Endothelial cell of umbilical vein (primary cell): ENCODE data around the gene SMAD6. TPM values are rescaled to one million over a fixed set of nuclear protein-coding genes. Genes with fewer than 3 reads are reported as not detected.

Experiments
- BruUV-seq: library from RNA; stranded (reverse); fragments of 400-500 nt; replicated peaks from 2 replicates; lab custom pipeline; 2021; lab: Mats Ljungman, UMichigan
- CTCF ChIA-PET: fragments of 300-600, 350-600 bp; sonication (Branson Sonifier 250); formaldehyde crosslinking; loops from one replicate; lab custom pipeline; 2021; ENCODE audit warnings: antibody characterized with exemption, inconsistent platforms; lab: Charles Lee
- POLR2A ChIA-PET: fragments of 300-600, 350-600 bp; sonication (Branson Sonifier 250); formaldehyde crosslinking; loops from one replicate; lab custom pipeline; 2021; ENCODE audit warnings: antibody characterized with exemption, inconsistent platforms; lab: Charles Lee
- DNase-seq: peaks from one replicate; pipeline ENCODE4 v3.0.0-alpha.2; 2011; ENCODE audit warnings: low read depth, low spot score
- FAIRE-seq: peaks from 2 replicates; lab custom pipeline; 2011; peaks lifted over from hg19 to GRCh38; lab: Jason Lieb, UNC
- H2AFZ ChIP-seq: 2 replicates; pipeline ENCODE4 v1.6.0; 2012; ENCODE audit warnings: low read depth, low read length, control low read depth, inconsistent platforms
- H3K27ac ChIP-seq: 2 replicates; pipeline ENCODE4 v1.5.1; 2011; ENCODE audit warnings: low read depth, mild to moderate bottlenecking, control low read depth, low read length, moderate library complexity; ENCODE audit not compliant: insufficient read depth
- H3K27me3 ChIP-seq, 2 experiments: 2 replicates each; pipeline versions ENCODE4 v1.6.0 to v1.6.1; 2011; ENCODE audit warnings: low read length in 2 of 2, mixed read lengths in 1 of 2; ENCODE audit not compliant: control insufficient read depth in 2 of 2, insufficient read depth in 2 of 2
- H3K36me3 ChIP-seq, 2 experiments: 2 replicates in 1 of 2; 3 replicates in 1 of 2; pipeline ENCODE4 v1.5.1; 2011; ENCODE audit warnings: low read length in 2 of 2, mild to moderate bottlenecking in 1 of 2, moderate library complexity in 1 of 2; ENCODE audit not compliant: control insufficient read depth in 2 of 2, insufficient read depth in 2 of 2; ENCODE audit errors: extremely low read depth in 1 of 2
- H3K4me1 ChIP-seq: 3 replicates; pipeline ENCODE4 v1.5.1; 2011; ENCODE audit warnings: mild to moderate bottlenecking, low read length; ENCODE audit not compliant: control insufficient read depth, insufficient read depth; ENCODE audit errors: extremely low read depth
- H3K4me2 ChIP-seq: 2 replicates; pipeline ENCODE4 v1.6.1; 2011; ENCODE audit warnings: low read length, control low read depth, mixed read lengths; ENCODE audit not compliant: insufficient read depth
- H3K4me3 ChIP-seq, 3 experiments: fragments of 200-600 bp in 1 of 3; sonication (generic), shearing (Covaris generic) in 1 of 3; replicated peaks in 1 of 3; 2 replicates each; pipeline ENCODE4 v1.5.1; 2011 to 2016; ENCODE audit warnings: control low read depth in 3 of 3, low read length in 3 of 3, mild to moderate bottlenecking in 2 of 3, inconsistent platforms in 1 of 3, low read depth in 1 of 3, moderate library complexity in 1 of 3; ENCODE audit not compliant: insufficient read depth in 1 of 3
- H3K79me2 ChIP-seq: 2 replicates; pipeline ENCODE4 v1.6.0; 2012; ENCODE audit warnings: low read length, inconsistent platforms; ENCODE audit not compliant: control insufficient read depth, insufficient read depth
- H3K9ac ChIP-seq: replicated peaks from 2 replicates; pipeline ENCODE3; 2011; ENCODE audit warnings: low read length, control low read depth; ENCODE audit not compliant: insufficient read depth; ENCODE audit errors: extremely low read depth
- H3K9me1 ChIP-seq: replicated peaks from 3 replicates; pipeline ENCODE4 v1.6.0; 2011; ENCODE audit warnings: mild to moderate bottlenecking, low read length; ENCODE audit not compliant: control insufficient read depth, insufficient read depth; ENCODE audit errors: extremely low read depth
- H3K9me3 ChIP-seq: replicated peaks from 2 replicates; pipeline ENCODE4 v1.5.1; 2012; ENCODE audit warnings: low read length, inconsistent platforms; ENCODE audit not compliant: control insufficient read depth, insufficient read depth
- H4K20me1 ChIP-seq: replicated peaks from 2 replicates; pipeline ENCODE3; 2011; ENCODE audit warnings: mild to moderate bottlenecking, low read length; ENCODE audit not compliant: control insufficient read depth, insufficient read depth; ENCODE audit errors: extremely low read depth
- EZH2 ChIP-seq: IDR thresholded peaks from 2 replicates; pipeline ENCODE4 v1.6.1; 2012; ENCODE audit warnings: borderline replicate concordance, low read depth, mild to moderate bottlenecking, moderate library complexity, low read length, inconsistent platforms; ENCODE audit not compliant: severe bottlenecking
- FOS ChIP-seq: IDR thresholded peaks from 2 replicates; pipeline ENCODE4 v1.6.1; 2011; ENCODE audit warnings: mild to moderate bottlenecking, low read length, moderate library complexity, borderline replicate concordance; ENCODE audit not compliant: insufficient read depth
- GATA2 ChIP-seq: IDR thresholded peaks from 2 replicates; pipeline ENCODE4 v1.7.0; 2011; ENCODE audit warnings: low read depth, mild to moderate bottlenecking, moderate library complexity, mixed read lengths, low read length; ENCODE audit not compliant: insufficient read length, insufficient read depth
- JUN ChIP-seq: IDR thresholded peaks from 2 replicates; pipeline ENCODE4 v1.6.1; 2011; ENCODE audit warnings: borderline replicate concordance, low read depth; ENCODE audit not compliant: insufficient read length, insufficient read depth
- MYC ChIP-seq: IDR thresholded peaks from one replicate; pipeline ENCODE4 v1.6.1; 2011; ENCODE audit warnings: mild to moderate bottlenecking, low read depth, low read length
- POLR2A ChIP-seq: IDR thresholded peaks from 2 replicates; pipeline ENCODE4 v1.6.1; 2012; ENCODE audit warnings: low read depth, mild to moderate bottlenecking, control low read depth, low read length
- POLR2AphosphoS5 ChIP-seq: IDR thresholded peaks from 2 replicates; pipeline ENCODE4 v1.6.1; 2012; ENCODE audit warnings: low read depth, mild to moderate bottlenecking, control low read depth, low read length, moderate library complexity; ENCODE audit not compliant: insufficient read depth
- dilution Hi-C: fragments of 300-500 bp; cut with MboI; formaldehyde crosslinking; loops from one replicate; pipeline ENCODE4 v1.15.0; 2019; ENCODE audit warnings: low sequenced_read_pairs; ENCODE audit not compliant: extremely low pct_ligation_motif_present
- intact Hi-C: fragments of 100-400 bp; cut with micrococcal nuclease; formaldehyde crosslinking; loops from one replicate; pipeline ENCODE4 v1.10.0; 2022
- polyA plus RNA-seq, 4 experiments: library from polyadenylated mRNA; depleted of rRNA in 3 of 4; stranded (reverse) in 3 of 4; unstranded in 1 of 4; fragments of >200 nt; gene quantifications; 2 replicates each; pipeline versions ENCODE4 v1.2.1 to v1.2.3, GENCODE V29; 2011 to 2012; ENCODE audit warnings: missing spikeins in 1 of 4
- total RNA-seq: library from RNA; stranded (reverse); gene quantifications from 2 replicates; pipeline ENCODE4 v1.2.3, GENCODE V29; 2021
- TF ChIP-seq, protein P1 (sequence below): IDR thresholded peaks from 2 replicates; pipeline ENCODE4 v1.6.1; 2011; ENCODE audit not compliant: insufficient read depth, insufficient read length
- TF ChIP-seq, protein P2 (sequence below), 2 donors: IDR thresholded peaks; 1 replicate in 1 of 2; 2 replicates in 1 of 2; pipeline ENCODE4 v1.5.1; 2011; ENCODE audit warnings: low read length in 2 of 2, mild to moderate bottlenecking in 2 of 2, moderate library complexity in 2 of 2, control low read depth in 1 of 2, inconsistent platforms in 1 of 2, low read depth in 1 of 2; ENCODE audit not compliant: insufficient read depth in 1 of 2; ENCODE audit errors: extremely low read depth in 1 of 2

SMAD6 gene
- total and polyA plus RNA-seq, 2 donors (not counting 3 experiments of a cell fraction or from before 2014, with no cell fraction given): 7.3 to 12.5 TPM

DNA sequence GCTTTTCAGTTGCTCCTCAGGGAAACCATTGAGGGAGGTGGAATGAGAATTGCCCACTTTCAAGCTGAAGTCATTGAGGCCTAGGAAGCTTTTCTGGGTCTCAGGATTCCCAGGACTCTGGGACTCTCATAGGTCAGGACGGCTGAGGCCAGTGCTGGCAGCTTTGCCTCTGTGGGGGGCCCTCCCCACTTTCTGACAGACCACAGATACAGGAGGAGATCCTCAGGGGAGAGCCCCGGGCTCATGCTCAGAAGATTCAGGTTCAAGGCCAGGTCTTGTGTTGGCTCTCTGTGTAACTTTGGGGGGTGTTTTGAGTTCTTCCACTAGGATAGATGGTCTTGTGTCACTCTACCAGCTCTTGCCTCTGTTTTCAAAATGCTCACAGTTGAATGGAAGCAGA lies 50.0 kb downstream of the SMAD6 start:
- H3K27ac ChIP-seq: peak overlapping the region; percentile 14
- H3K4me2 ChIP-seq: no peak overlapping the region
- no peaks in the 10 kb centered on the region for H3K9me1 ChIP-seq
- TF ChIP-seq GATA2: no peak
- no peak for TF ChIP-seq POLR2A
- TF ChIP-seq JUN: no peak
- TF ChIP-seq MYC: no peak
- H3K4me3 ChIP-seq: no peak overlapping the region
- ChIA-PET CTCF (interaction anchor here (0.7 to 1.8 kb wide), 9 partner anchors 9 to 100 kb away, joined by 3 to 7 read pairs (median 4); no protein-coding TSS in a partner anchor), POLR2A (interaction anchor here (0.7 kb wide), 1 partner anchor 59 kb away, joined by 3 read pairs; no protein-coding TSS in a partner anchor)
- H3K36me3 ChIP-seq: peaks cover 0 to 4% of the 10 kb centered on the region in 2 experiments
- no peak for DNase-seq
- H3K79me2 ChIP-seq: peaks cover 23% of the 10 kb centered on the region
- no peaks in the 10 kb centered on the region for H4K20me1 ChIP-seq
- no peaks in the 10 kb centered on the region for H3K9me3 ChIP-seq
- intact Hi-C loops: no loop called here
- H3K27me3 ChIP-seq: no peaks in the 10 kb centered on the region
- no peak overlapping the region for H2AFZ ChIP-seq
- no peak overlapping the region for H3K9ac ChIP-seq
- FAIRE-seq: peak; percentile 21
- peaks cover 39% of the 10 kb centered on the region for H3K4me1 ChIP-seq
- dilution Hi-C loops: no loop called here
- no TSS peak for BruUV-seq

DNA sequence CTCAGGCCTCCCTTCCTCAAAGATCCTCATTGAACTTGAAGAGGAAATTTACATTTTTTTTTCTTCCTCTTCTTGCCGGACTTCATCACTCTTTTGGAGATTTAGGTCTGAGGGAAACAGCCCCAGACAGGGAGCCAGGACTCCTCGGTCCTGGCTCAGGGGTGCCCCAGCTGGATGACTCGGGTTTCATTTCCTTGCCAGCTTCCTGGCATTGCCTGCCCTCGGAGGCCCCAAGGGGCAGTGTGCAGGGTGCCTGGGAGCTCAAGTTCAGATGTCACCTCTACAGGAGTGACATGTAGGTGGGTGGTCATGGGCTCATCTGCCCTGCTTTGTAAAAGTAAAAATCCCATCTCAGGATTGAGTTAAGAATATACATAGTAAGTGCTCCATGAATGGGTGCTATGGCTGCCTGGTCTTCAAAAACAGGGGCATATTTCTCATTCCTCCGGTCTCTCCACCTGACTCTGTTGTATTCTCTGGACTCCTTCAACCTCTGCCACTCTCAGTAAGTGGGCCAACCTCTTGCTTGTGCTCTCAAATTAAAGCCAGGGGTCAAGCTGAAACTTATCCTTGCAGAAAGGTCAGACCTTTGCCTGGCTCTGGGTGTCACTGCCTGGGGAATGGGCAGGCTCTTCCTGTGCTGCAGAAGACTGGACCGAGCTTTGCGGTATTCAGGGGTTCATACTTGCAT lies 51.8 kb downstream of the SMAD6 start:
- no TSS peak for BruUV-seq
- Histone ChIP-seq H3K4me3 (no peak overlapping the region), H3K9me1 (no peaks in the 10 kb centered on the region), H3K4me1 (peaks cover 43% of the 10 kb centered on the region), H3K9me3 (no peaks in the 10 kb centered on the region), H3K4me2 (no peak overlapping the region), H4K20me1 (no peaks in the 10 kb centered on the region), H2AFZ (no peak overlapping the region), H3K9ac (no peak overlapping the region), H3K79me2 (peaks cover 20% of the 10 kb centered on the region), H3K36me3 (peaks cover 0 to 4% of the 10 kb centered on the region in 2 experiments), H3K27me3 (no peaks in the 10 kb centered on the region), H3K27ac (no peak overlapping the region)
- ChIA-PET CTCF (interaction anchor here (0.7 to 1.2 kb wide), 3 partner anchors 12 to 150 kb away, joined by 4 read pairs; no protein-coding TSS in a partner anchor), POLR2A (no interaction called here)
- dilution Hi-C loops (no loop called here), intact Hi-C loops (no loop called here)
- TF ChIP-seq POLR2A: no peak
- no peak for TF ChIP-seq GATA2
- TF ChIP-seq, protein P1, sequence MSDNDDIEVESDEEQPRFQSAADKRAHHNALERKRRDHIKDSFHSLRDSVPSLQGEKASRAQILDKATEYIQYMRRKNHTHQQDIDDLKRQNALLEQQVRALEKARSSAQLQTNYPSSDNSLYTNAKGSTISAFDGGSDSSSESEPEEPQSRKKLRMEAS: no peak
- no peak for TF ChIP-seq FOS
- TF ChIP-seq EZH2: no peak
- TF ChIP-seq MYC: no peak
- TF ChIP-seq JUN: no peak
- no peak for TF ChIP-seq POLR2AphosphoS5
- TF ChIP-seq, protein P2, sequence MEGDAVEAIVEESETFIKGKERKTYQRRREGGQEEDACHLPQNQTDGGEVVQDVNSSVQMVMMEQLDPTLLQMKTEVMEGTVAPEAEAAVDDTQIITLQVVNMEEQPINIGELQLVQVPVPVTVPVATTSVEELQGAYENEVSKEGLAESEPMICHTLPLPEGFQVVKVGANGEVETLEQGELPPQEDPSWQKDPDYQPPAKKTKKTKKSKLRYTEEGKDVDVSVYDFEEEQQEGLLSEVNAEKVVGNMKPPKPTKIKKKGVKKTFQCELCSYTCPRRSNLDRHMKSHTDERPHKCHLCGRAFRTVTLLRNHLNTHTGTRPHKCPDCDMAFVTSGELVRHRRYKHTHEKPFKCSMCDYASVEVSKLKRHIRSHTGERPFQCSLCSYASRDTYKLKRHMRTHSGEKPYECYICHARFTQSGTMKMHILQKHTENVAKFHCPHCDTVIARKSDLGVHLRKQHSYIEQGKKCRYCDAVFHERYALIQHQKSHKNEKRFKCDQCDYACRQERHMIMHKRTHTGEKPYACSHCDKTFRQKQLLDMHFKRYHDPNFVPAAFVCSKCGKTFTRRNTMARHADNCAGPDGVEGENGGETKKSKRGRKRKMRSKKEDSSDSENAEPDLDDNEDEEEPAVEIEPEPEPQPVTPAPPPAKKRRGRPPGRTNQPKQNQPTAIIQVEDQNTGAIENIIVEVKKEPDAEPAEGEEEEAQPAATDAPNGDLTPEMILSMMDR (IDR thresholded peaks at IDR 0.05; ENCODE audit: extremely low read depth in 1 of 2, insufficient read depth in 1 of 2, low read depth in 1 of 2, low read length in 2 of 2): no peak
- FAIRE-seq: no peak
- DNase-seq: no peak
